Measurements from ENCODE around the gene THBD. TPM values are rescaled to one million over a fixed set of nuclear protein-coding genes. Genes with fewer than 3 reads are reported as not detected.
A peak's percentile ranks its signal among the peaks of the same experiment; 100 is the strongest.

THBD gene
- total RNA-seq, 1 experiment from 2014 or later, result 0.28 TPM

DNA sequence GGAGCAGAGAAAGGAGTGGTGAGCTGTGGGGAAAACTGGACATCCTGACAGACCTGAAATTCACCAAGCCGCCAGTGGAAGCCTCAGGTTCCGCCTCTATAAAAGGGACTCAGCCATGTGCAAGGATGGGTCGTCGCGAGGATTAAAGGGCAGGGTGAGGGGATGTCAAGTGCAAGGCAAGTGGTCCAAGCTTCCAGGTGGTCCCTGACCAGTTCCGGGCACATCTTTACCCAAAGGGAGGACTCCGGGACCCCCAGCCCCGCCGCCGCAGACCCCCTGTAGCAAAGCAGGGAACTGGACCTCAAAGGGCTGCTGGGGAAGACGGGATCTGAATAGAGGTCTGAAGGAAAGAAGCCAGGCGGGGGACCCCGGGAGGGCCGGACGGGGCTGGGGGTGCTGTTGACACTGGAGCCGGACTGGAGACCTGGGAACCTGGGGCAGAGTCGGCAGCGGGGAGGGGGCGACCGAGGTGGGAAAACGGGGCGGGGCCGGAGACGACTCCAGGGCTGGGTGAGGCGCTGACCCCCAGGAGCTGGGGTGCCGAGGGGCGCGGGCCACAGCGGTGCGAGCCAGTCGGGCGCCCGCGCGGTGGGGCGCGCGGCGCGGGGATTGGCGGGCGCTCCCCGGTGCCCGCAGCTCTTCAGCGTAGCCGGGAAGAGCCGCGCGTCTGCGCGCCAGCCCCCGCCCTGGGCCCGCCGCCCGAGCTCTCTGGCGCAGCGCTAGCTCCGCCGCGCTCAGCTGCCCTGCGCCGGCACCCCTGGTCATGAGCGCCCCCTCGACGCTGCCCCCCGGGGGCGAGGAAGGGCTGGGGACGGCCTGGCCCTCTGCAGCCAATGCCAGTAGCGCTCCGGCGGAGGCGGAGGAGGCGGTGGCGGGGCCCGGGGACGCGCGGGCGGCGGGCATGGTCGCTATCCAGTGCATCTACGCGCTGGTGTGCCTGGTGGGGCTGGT, 14.5 kb downstream of the THBD start, which contains the start of gene SSTR4:
Gene SSTR4, plus strand, starts transcription at position 592 of the 951 bp plus-strand sequence. Its CDS starts 172 bp downstream, at position 764.
- Histone ChIP-seq H2AFZ (ENCODE audit: low read length) (no peak within 1 kb of the TSS), H2BK12ac (ENCODE audit: insufficient read length, low read depth, low read length) (no peak within 1 kb of the TSS), H3K14ac (ENCODE audit: insufficient read depth, low read length) (no peak within 1 kb of the TSS), H3K9me3 (ENCODE audit: control insufficient read depth, low read depth, low read length) (no peaks in the 10 kb centered on the region), H2AK5ac (ENCODE audit: insufficient read length, low read length) (no peak within 1 kb of the TSS), H3K27me3 (ENCODE audit: insufficient read depth, low read length) (peaks cover 21% of the 10 kb centered on the region; the same call in 1 of the 2 replicates), H3T11ph (ENCODE audit: low read length) (no peak within 1 kb of the TSS), H4K20me1 (ENCODE audit: control insufficient read depth, insufficient read depth, insufficient read length) (no peaks in the 10 kb centered on the region), H3K4me1 (ENCODE audit: insufficient read depth, low read length) (no peaks in the 10 kb centered on the region), H3K4me2 (ENCODE audit: insufficient read depth, insufficient read length, low read length) (peak within 1 kb of the TSS; percentile 36), H3K79me2 (ENCODE audit: insufficient read depth, low read length) (no peaks in the 10 kb centered on the region), H3K4ac (ENCODE audit: low read depth, low read length) (no peak within 1 kb of the TSS), H3K23ac (ENCODE audit: insufficient read length, low read depth, low read length) (no peak within 1 kb of the TSS), H3K18ac (ENCODE audit: insufficient read length, low read depth, low read length) (no peak within 1 kb of the TSS), H3K27ac (ENCODE audit: insufficient read length, low read depth, low read length) (no peak within 1 kb of the TSS), H4K5ac (ENCODE audit: insufficient read length, low read depth, low read length) (no peak within 1 kb of the TSS), H4K8ac (replicated peaks; ENCODE audit: insufficient read length, low read depth, low read length) (no peak within 1 kb of the TSS), H3K23me2 (ENCODE audit: insufficient read length, low read depth, low read length, poor library complexity, severe bottlenecking) (no peaks in the 10 kb centered on the region), H2BK15ac (ENCODE audit: low read depth, low read length) (no peak within 1 kb of the TSS), H3K56ac (ENCODE audit: insufficient read length, low read depth, low read length) (no peak within 1 kb of the TSS), H2BK5ac (ENCODE audit: insufficient read length, low read length) (no peak within 1 kb of the TSS), H3K9ac (ENCODE audit: extremely low read depth, insufficient read length, low read length) (no peak within 1 kb of the TSS), H2BK20ac (ENCODE audit: low read depth, low read length, poor library complexity, severe bottlenecking) (no peak within 1 kb of the TSS), H3K79me1 (ENCODE audit: insufficient read depth, low read depth, low read length, poor library complexity, severe bottlenecking) (no peaks in the 10 kb centered on the region), H2BK120ac (ENCODE audit: low read depth, low read length, poor library complexity, severe bottlenecking) (no peak within 1 kb of the TSS), H4K91ac (ENCODE audit: insufficient read length, low read depth, low read length) (no peak within 1 kb of the TSS)
- 0 out of 4 replicates have a peak, but pooled peaks cover 2 to 3% of the 10 kb centered on the region in 2 experiments for H3K4me1 Mint-ChIP-seq
- TF ChIP-seq, protein P1, sequence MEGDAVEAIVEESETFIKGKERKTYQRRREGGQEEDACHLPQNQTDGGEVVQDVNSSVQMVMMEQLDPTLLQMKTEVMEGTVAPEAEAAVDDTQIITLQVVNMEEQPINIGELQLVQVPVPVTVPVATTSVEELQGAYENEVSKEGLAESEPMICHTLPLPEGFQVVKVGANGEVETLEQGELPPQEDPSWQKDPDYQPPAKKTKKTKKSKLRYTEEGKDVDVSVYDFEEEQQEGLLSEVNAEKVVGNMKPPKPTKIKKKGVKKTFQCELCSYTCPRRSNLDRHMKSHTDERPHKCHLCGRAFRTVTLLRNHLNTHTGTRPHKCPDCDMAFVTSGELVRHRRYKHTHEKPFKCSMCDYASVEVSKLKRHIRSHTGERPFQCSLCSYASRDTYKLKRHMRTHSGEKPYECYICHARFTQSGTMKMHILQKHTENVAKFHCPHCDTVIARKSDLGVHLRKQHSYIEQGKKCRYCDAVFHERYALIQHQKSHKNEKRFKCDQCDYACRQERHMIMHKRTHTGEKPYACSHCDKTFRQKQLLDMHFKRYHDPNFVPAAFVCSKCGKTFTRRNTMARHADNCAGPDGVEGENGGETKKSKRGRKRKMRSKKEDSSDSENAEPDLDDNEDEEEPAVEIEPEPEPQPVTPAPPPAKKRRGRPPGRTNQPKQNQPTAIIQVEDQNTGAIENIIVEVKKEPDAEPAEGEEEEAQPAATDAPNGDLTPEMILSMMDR (conservative IDR thresholded peaks at IDR 0.05), result no peak
- no peaks in the 10 kb centered on the region for H3K9me3 Mint-ChIP-seq
- H3K4me3 Mint-ChIP-seq, result peak within 1 kb of the TSS; percentile 40 to 69
- no CpG with 5 or more reads among the region's 83 CpGs for WGBS (ENCODE audit: extremely low coverage, insufficient read length, low lambda C conversion rate)
- DNase-seq, result no peak
- H3K27me3 Mint-ChIP-seq (ENCODE audit: low read depth), result peaks cover 87% of the 10 kb centered on the region
- no peak within 1 kb of the TSS for H3K27ac Mint-ChIP-seq
- peaks cover 0 to 2% (median 0%) of the 10 kb centered on the region in 3 experiments; a peak in 1 of 7 replicates for H3K36me3 Mint-ChIP-seq (ENCODE audit: insufficient read depth in 1 of 3, low read depth in 3 of 3)
